ENCODE results near the gene ZDBF2. TPM values are rescaled to one million over a fixed set of nuclear protein-coding genes. Genes with fewer than 3 reads are reported as not detected.
"Not testable (repeated sequence)": the region's sequence is repeated elsewhere in the genome, so short reads cannot be mapped to it uniquely, and the experiment has no call there.

Gene ZDBF2
- total RNA-seq, 1 donor from 2014 or later, result 23.8 TPM

DNA sequence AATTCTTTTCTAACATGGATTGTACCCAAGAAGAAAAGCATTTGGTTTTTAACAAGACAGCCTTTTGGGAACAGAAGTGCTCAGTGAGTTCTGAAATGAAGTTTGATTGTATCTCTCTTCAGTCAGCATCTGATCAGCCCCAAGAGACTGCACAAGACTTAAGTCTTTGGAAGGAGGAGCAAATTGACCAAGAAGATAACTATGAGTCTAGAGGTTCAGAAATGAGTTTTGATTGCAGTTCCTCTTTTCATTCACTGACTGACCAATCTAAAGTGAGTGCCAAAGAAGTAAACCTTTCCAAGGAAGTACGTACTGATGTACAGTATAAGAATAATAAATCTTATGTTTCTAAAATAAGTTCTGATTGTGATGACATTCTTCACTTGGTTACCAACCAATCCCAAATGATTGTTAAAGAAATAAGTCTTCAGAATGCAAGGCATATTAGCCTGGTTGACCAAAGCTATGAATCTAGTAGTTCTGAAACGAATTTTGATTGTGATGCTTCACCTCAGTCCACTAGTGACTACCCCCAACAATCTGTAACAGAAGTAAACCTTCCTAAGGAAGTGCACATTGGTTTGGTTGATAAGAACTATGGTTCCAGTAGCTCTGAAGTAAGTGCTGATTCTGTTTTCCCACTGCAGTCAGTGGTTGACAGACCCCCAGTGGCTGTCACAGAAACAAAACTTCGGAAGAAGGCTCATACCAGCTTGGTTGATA, 31.2 kb downstream of the ZDBF2 start:
- no peak for DNase-seq (ENCODE audit: low spot score)
- intact Hi-C loops (cut with DNase I), result no loop called here
- ATAC-seq, result no peak

DNA sequence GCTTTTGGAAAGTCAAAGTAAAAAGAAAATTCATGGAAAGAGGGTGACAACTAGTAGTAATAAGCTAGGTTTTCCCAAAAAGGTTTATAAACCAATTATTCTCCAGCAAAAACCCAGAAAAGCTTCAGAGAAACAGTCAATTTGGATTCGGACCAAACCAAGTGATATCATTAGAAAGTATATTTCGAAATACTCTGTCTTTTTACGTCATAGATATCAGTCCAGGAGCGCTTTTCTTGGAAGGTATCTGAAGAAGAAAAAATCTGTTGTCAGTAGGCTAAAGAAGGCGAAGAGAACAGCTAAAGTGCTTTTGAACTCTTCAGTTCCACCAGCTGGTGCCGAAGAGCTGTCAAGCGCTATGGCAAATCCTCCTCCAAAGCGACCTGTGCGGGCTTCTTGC, 36.6 kb downstream of the ZDBF2 start:
- ATAC-seq (no peak), DNase-seq (ENCODE audit: low spot score) (no peak)
- intact Hi-C loops (cut with DNase I), result no loop called here

DNA sequence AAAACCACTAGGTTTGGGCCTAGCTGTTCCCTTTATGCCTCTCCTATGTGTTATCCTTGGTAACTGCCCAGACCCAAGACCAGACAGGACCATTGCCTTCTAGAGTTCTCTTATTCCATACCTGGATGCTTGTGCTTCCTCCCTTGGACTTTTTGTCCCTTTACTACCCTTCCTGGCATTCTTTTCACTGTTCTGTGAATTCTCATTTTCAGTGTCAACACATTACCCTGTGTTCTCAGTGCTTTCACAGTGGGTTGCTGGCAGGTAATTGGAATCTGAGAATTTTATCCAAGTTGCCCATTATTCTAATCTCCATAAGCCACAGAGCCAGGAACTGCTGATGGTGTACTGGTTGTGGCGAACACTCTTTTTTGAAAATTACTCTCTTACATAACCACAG, 41.7 kb downstream of the ZDBF2 start:
- no peak for DNase-seq (ENCODE audit: low spot score)
- ATAC-seq, result no peak
- intact Hi-C loops (cut with DNase I), result no loop called here

- DNase-seq (ENCODE audit: low spot score) (no peak), ATAC-seq (no peak)
- intact Hi-C loops (cut with DNase I), result no loop called here
These were observed 48.6 kb downstream of the ZDBF2 start for GRCh38 chr2:206323033-206323432.

- no peak for ATAC-seq
- DNase-seq (ENCODE audit: low spot score), result no peak
- intact Hi-C loops (cut with DNase I), result no loop called here
These were observed 49.0 kb downstream of the ZDBF2 start for GRCh38 chr2:206323486-206323885.

DNA sequence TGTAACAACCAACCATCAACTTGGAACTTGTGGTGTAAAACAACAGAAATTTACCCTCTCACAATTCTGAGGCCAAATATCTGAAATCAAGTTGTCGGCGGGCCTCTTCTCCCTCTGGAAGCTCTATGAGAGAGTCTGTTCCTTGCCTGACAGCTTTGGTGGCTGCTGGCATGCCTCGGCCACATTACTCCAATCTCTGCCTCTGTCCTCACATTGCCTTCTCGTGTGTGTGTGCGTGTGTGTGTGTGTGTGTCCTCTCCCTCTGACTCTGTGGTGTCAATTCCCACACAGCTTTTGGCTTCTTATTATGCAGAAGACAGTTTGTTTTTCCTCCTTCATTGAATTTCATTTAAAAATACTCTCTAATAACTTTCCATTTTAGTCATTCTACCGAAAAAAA, 50.4 kb downstream of the ZDBF2 start:
- intact Hi-C loops (cut with DNase I), result no loop called here
- ATAC-seq (no peak), DNase-seq (ENCODE audit: low spot score) (no peak)

DNA sequence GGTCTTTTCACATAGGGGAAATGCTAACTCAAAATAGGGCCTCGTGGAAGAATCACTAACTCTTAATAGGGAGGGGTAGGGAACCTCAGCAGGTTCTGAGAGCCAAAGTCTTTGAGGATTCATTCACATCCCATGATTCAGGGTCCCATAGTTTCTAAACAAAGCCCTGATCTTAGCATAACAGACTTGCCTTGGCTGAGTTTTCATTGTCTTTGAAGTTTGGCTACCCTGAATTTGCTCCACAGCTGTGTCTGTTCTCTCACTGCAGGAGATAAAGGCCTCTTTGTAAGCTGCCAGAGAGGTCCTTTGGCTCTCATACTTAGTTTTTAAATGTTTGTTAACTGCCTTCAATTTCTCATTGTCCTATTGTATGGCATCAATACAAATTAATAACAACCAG, 54.5 kb downstream of the ZDBF2 start:
- no peak for DNase-seq (ENCODE audit: low spot score)
- no peak for ATAC-seq
- intact Hi-C loops (cut with DNase I), result no loop called here

GRCh38 chr2:206336861-206337260, 62.4 kb downstream of the ZDBF2 start:
- ATAC-seq (no peak), DNase-seq (ENCODE audit: low spot score) (no peak)
- intact Hi-C loops (cut with DNase I), result no loop called here

- intact Hi-C loops (cut with DNase I), result no loop called here
- ATAC-seq (no peak), DNase-seq (ENCODE audit: low spot score) (no peak)
These were observed 63.5 kb downstream of the ZDBF2 start for GRCh38 chr2:206337956-206338355.

DNA sequence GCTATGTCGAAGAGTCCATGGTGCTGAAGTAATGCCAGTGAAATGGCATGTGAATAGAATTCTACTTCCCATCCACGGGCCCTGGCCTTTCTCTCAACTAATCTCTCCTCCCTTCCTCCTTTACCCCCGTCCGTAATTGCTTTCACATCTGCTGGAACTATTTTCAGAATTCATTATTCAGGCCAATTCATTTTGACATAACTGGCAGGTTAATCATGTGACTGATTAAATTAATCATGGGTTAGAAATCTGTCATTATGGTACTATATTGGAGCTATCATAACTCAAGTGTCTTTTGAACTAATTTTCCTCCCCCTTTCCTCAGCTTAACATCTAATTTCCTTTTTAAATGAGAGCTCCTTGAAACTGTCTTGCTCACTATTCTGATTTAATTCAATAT, 66.9 kb downstream of the ZDBF2 start:
- no peak for DNase-seq (ENCODE audit: low spot score)
- no peak for ATAC-seq
- intact Hi-C loops (cut with DNase I), result no loop called here

DNA sequence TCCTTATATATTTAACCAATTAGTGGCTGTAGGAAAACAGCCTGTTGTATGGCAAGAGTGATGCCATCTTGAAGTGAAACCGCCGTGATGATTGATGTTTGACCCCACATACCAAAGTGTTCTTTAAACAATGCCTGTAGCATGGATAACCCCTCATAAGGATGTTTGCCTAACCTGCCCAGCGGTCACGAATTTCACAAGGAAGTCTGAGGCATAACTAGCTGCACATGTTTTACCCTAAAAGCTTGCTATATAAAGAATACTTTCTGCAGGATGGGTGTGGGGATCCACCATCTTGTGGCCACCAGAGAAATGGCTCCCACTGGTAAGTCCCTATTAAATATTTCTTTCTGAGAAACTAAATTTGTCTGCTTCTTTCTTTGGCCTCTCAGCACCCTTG, 68.7 kb downstream of the ZDBF2 start:
- intact Hi-C loops (cut with DNase I), result no loop called here
- ATAC-seq (no peak), DNase-seq (ENCODE audit: low spot score) (no peak)

DNA sequence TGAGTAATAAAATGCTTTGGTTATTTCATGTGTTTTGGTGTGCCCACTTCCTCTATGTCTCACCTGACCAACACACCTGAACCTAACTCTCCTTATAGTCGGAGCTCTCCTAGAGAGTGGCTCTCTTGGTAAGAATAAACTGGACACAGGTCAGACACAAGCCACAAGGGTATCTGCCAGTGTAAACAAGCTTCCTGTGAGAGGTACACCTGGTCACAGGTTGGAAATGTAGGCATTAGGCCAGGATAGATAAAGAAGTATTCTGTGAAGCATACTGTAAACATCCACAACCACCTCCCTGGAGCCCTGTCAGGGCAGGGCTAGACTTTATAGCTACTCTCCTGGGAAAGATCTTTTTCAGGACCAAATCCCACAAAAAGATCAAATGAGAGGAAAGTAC, 69.4 kb downstream of the ZDBF2 start:
- ATAC-seq (no peak), DNase-seq (ENCODE audit: low spot score) (no peak)
- intact Hi-C loops (cut with DNase I), result no loop called here

DNA sequence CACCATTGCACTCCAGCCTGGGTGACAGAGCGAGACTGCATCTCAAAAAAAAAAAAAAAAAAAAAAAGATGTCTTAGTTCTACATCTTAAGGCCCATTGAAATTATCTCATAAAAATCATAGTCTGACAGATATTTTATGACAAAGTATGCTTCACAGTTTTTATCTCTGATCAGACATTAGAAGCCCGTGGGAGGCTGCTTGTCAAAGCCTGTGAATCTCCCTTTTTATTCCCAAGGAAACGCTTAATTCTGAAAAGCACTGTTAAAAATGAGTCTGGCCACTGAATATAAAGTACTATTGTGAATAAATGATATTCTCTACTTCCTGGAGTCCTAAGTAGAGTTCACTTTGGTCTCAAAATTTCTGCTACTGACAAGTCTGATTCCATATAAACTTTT, 71.1 kb downstream of the ZDBF2 start:
- no peak for DNase-seq (ENCODE audit: low spot score)
- intact Hi-C loops (cut with DNase I), result no loop called here
- no peak for ATAC-seq

- intact Hi-C loops (cut with DNase I), result no loop called here
- ATAC-seq (no peak), DNase-seq (ENCODE audit: low spot score) (no peak)
These were observed 74.9 kb downstream of the ZDBF2 start for GRCh38 chr2:206349375-206349774.

DNA sequence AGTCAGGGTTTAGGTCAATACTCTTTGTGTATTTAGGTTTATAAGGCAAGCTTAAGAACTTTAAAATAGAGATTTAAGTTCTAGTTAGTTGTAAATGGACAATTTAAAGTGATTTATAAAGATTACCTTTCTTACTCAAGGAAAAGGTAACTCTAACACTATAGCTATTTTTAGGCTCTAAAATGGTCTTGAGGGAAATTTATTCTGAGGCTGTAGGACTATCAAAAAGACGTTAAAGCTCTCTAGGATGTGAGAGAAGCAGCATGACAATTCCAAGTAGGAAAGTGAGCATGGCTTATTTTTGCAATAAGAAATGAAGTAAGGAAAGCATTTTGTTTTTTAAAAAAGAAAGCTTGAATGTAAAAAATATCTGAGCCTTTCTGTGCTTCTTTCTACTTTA, 78.1 kb downstream of the ZDBF2 start:
- ATAC-seq (no peak), DNase-seq (ENCODE audit: low spot score) (no peak)
- intact Hi-C loops (cut with DNase I), result no loop called here

- ATAC-seq, result no peak
- intact Hi-C loops (cut with DNase I), result no loop called here
- DNase-seq (ENCODE audit: low spot score), result no peak
These were observed 79.2 kb downstream of the ZDBF2 start for GRCh38 chr2:206353685-206354084.

- ATAC-seq (no peak), DNase-seq (ENCODE audit: low spot score) (no peak)
- intact Hi-C loops (cut with DNase I), result no loop called here
These were observed 79.7 kb downstream of the ZDBF2 start for GRCh38 chr2:206354129-206354528.

DNA sequence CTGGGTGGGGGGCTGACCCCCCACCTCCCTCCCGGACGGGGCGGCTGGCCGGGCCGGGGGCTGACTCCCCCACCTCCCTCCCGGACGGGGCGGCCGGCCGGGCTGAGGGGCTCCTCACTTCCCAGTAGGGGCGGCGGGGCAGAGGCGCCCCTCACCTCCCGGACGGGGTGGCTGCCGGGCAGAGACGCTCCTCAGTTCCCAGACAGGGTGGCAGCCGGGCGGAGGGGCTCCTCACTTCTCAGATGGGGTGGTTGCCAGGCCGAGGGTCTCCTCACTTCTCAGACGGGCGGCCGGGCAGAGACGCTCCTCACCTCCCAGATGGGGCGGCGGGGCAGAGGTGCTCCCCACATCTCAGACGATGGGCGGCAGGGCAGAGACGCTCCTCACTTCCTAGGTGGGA, 82.4 kb downstream of the ZDBF2 start:
- DNase-seq (ENCODE audit: low spot score); intact Hi-C loops (cut with DNase I); ATAC-seq: not testable (repeated sequence)

DNA sequence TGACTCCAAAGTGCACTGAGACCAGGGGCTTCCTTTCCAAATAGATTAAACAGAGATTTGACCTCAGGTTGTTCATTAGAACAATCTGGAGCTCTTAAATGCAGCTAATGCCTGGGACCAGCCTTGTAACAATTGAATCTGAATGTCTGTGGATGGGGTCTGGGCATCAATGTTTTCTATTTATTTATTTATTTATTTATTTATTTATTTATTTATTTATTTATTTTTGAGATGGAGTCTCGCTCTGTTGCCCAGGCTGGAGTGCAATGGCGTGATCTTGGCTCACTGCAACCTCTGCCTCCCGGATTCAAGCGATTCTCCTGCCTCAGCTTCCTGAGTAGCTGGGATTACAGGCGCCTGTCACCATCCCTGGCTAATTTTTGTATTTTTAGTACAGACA, 86.4 kb downstream of the ZDBF2 start:
- ATAC-seq; intact Hi-C loops (cut with DNase I): not testable (repeated sequence)

DNA sequence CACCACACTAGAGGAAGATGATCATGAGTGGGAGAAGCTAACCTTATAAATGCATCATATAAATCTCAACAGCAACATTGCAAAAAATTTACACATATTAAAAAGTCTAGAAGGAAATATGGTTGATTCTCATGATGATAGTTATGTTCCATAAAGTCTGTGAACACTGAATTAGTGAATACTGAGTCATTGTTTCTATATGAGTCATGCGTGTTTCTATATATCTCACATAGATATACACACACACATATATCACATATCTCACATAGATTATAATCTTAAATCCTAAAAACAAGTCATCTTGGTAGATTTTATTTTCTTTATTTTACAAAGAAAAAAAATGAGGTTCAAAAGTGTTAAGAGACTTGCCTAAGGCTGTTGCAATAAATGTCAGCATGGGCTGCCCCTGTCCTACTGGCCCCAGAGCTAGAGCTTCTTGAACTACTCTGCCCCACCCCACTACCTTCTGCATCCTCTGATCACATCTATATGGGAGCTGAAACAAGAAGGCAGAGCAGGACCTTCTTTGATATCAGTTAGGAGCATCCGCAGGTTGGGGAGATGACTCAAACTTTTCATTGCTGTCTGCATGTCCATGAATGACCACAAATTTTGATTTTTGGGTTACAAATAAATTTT, 87.1 kb downstream of the ZDBF2 start:
- intact Hi-C loops (cut with DNase I), result no loop called here
- DNase-seq (ENCODE audit: low spot score) (no peak), ATAC-seq (no peak)

More for the DNA sequence above, 86.4 kb downstream of the ZDBF2 start:
- DNase-seq (ENCODE audit: low spot score), result not testable (repeated sequence)

Data from sciatic nerve (tissue), 2 donors.